SKM-1 treated with dmso at 0.1 percent for 144 hours (cell line): ENCODE results near the gene RAB3GAP2.
"Not testable (repeated sequence)": the region's sequence is repeated elsewhere in the genome, so short reads cannot be mapped to it uniquely, and the experiment has no call there.

ENCODE experiments used
- DNase-seq: peaks from one replicate; lab custom pipeline; 2025; ENCODE audit not compliant: unreplicated experiment; lab: John Stamatoyannopoulos, UW

RAB3GAP2 gene

GRCh38 chr1:220291580-220291979 is 19.3 kb upstream of the RAB3GAP2 start:
- DNase-seq = no peak

- DNase-seq = no peak
These were observed 18.0 kb upstream of the RAB3GAP2 start for GRCh38 chr1:220290140-220290761.

- DNase-seq = no peak
These were observed 14.9 kb upstream of the RAB3GAP2 start for GRCh38 chr1:220287129-220287528.

- no peak for DNase-seq
These were observed 11.4 kb upstream of the RAB3GAP2 start for GRCh38 chr1:220283625-220284024.

- DNase-seq = peak; percentile 24
These were observed 8.9 kb upstream of the RAB3GAP2 start for GRCh38 chr1:220281159-220281574.

- DNase-seq = no peak
These were observed 8.0 kb upstream of the RAB3GAP2 start for GRCh38 chr1:220280249-220280648.

- no peak for DNase-seq
These were observed 6.7 kb upstream of the RAB3GAP2 start for GRCh38 chr1:220278991-220279390.

- no peak for DNase-seq
These were observed 3.2 kb upstream of the RAB3GAP2 start for GRCh38 chr1:220275430-220275829.

- peak; percentile 94 for DNase-seq
These were observed 2.1 kb upstream of the RAB3GAP2 start for GRCh38 chr1:220274251-220274855.

GRCh38 chr1:220272841-220273090 is 513 bp upstream of the RAB3GAP2 start:
- DNase-seq = no peak

- DNase-seq = no peak
These were observed 577 bp downstream of the RAB3GAP2 start for GRCh38 chr1:220271706-220272046.

- no peak for DNase-seq
These were observed 3.2 kb downstream of the RAB3GAP2 start for GRCh38 chr1:220269036-220269435.

- no peak for DNase-seq
These were observed 4.6 kb downstream of the RAB3GAP2 start for GRCh38 chr1:220267630-220268029.

GRCh38 chr1:220260228-220260627 is 12.0 kb downstream of the RAB3GAP2 start:
- not testable (repeated sequence) for DNase-seq

- not testable (repeated sequence) for DNase-seq
These were observed 12.5 kb downstream of the RAB3GAP2 start for GRCh38 chr1:220259756-220260155.

- DNase-seq = not testable (repeated sequence)
These were observed 16.1 kb downstream of the RAB3GAP2 start for GRCh38 chr1:220256194-220256593.

GRCh38 chr1:220255204-220255603 is 17.0 kb downstream of the RAB3GAP2 start:
- no peak for DNase-seq

- not testable (repeated sequence) for DNase-seq
These were observed 19.0 kb downstream of the RAB3GAP2 start for GRCh38 chr1:220253290-220253689.

- no peak for DNase-seq
These were observed 21.0 kb downstream of the RAB3GAP2 start for GRCh38 chr1:220251272-220251671.

GRCh38 chr1:220250681-220251080 is 21.6 kb downstream of the RAB3GAP2 start:
- DNase-seq = no peak

GRCh38 chr1:220249522-220249921 is 22.7 kb downstream of the RAB3GAP2 start:
- no peak for DNase-seq

GRCh38 chr1:220248715-220249265 is 23.5 kb downstream of the RAB3GAP2 start:
- not testable (repeated sequence) for DNase-seq

GRCh38 chr1:220245900-220246299 is 26.4 kb downstream of the RAB3GAP2 start:
- DNase-seq = not testable (repeated sequence)
